COR-L47 (cell line): ENCODE results near the gene NCDN.

Source experiments
- DNase-seq: peaks from one replicate; lab custom pipeline; 2025; lab: John Stamatoyannopoulos, UW

The NCDN gene

GRCh38 chr1:35591211-35591610 lies 33.6 kb downstream of the NCDN start:
- no peak for DNase-seq

GRCh38 chr1:35592991-35593769 lies 35.6 kb downstream of the NCDN start:
- DNase-seq = no peak

DNA sequence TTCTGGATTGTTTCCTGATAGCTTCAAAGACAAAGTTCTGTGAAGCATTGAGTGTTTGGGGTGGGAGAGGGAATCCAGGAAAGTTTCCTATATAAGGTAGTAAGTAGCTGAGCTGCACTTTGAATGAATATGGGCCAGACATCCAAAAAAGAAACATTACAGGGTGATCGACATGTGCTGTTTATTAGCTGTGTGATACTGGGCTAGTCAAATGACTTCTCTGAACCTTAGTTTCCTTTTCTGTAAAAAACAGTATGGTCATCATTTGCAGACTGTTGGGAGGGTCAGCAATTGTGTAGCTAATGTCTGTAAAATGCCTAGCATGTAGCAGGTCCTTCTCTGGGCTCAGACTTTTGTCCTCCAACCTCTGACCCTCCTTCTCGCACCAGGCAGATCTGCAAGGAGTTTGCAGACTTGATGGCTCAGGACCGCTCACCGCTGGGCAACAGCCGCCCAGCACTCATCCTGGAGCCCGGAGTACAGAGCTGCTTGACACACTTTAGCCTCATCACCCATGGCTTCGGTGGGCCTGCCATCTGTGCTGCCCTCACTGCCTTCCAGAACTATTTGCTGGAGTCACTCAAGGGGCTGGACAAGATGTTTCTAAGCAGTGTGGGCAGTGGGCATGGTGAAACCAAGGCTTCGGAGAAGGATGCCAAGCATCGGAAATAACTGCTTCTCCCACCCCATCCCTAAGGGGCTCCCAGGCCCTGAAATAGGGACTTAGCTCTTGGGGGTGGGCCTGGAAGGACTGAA lies 36.6 kb downstream of the NCDN start:
- no peak for DNase-seq

DNA sequence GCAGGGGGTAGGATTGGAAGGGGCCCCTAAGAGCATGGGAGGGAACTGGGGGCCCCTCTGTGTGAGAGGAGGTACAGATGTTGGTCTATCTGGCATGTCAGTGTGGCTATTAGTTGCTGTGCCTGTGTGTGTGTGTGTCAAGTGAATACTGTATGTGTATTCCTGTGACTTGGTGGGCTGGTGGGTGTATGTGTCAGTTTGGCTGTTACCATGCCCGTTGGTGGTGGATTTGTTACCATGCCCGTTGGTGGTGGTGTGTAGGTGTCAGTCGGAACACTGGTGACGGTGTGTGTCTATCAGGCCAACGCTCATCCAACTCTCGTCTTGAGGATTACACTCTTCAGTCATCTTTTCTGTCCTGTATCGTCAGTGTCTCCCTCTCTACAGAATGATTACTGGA lies 38.1 kb downstream of the NCDN start:
- no peak for DNase-seq

DNA sequence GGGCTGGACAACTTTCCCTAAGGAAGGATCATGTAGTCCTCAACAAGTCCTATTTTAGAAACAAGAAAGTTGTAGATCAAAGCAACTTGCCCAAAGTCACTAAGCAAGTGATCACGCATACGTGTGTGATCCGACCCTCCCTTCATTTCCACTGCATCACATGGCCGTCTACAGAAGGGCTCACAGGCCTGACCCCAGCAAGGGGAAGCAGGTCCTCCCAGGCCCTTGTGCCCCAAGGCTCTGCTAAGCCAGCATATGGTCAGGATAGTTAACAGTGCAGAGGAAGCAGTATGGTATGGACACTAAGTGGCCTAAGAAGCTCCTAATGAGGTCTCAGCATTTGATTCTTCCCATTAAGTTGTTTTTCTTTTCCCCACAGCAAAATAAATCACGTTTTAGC lies 40.3 kb downstream of the NCDN start:
- no peak for DNase-seq

GRCh38 chr1:35598895-35599294 lies 41.3 kb downstream of the NCDN start:
- DNase-seq = no peak

DNA sequence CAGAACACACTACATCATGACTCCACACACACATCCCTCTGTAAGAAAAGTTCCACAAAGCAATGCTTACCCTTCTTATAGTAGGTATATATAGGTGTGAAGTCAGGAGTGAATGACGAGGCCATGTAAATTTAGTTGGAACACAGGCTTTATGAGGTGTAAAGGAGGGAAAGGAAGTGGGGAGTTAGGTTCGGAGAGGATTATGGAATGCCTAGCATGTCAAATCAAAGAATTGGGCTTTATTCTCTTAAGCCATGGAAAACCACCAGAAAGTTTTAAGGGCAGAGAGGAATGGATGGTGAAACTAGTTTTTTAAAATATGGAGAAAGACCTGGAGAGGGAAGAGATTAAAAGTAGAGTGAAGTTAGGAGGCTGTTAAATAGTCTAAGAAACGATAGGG lies 41.8 kb downstream of the NCDN start:
- no peak for DNase-seq

DNA sequence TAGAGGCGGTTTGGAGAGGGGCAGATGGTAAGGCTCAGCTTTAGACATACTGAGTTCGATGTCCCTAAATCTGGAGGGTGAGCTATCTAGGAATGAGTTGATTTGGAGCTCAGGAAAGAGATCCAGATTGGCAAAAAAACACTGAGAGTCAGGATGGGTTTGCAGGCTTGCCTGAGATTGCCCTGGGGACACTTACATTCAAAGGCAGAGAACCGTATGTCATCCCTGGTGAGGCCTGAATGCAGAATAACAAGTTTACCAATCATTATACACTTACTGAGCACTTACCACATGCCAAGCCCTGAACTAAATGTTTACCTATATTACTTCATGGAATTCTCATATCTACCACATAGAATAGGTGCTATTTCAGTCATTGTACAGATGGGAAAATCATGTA lies 43.0 kb downstream of the NCDN start:
- no peak for DNase-seq

DNA sequence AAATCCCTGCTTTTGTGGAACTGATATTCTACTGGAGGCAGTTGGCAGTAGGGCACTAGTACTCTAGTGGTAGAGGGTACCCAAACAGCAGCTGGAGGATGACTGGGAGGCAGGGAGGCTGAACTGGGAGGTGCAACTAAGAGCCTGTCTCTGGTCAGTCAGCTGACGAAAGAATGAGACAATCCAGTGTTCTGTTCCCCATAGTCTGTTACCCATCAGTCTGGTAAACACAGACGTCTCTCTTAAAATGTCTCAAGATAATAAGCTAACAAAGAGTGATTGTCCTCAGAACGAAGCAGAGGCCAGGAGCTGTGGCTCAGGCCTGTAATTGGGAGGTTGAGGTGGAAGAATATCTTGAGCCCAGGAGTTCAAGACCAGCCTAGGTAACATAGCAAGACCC lies 45.9 kb downstream of the NCDN start:
- DNase-seq = no peak

- DNase-seq = no peak
Measured at GRCh38 chr1:35603941-35604340, 46.3 kb downstream of the NCDN start.

DNA sequence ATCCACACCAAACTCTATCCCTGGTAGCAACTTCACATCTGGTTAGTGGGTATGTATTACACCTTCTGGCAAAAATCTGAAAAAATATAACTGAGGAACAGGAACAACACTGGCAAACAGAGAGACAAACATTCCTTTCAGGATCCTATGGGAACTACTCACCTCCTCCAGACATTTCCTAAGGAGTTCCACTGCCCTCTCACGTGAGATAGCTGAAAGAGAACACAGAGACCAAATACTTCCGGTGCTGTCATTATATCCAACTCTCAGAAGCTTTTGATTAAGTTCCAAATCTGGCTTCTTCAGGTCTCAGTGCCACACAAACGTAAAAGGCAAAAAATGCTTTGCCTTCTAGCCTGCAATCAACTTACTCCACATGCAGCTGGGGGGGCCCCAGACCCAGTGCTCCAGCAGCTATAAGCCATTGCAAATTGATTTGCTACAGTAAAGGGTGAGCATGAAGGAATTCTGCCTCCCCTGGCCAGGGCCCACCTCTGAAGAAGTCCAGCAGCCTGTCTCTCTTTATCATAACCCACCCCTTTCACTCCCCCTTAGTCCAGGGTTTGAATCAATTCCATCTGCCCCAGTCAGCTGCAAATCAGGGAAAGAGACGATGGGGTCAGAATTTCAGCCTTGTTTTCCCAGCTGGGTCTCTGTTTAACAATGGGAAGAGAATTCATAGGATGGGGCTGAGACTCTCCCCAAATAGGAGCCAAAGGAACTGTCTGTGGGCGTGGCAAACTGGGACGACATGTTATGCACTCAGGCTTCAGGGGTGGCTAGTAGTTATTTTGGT lies 47.7 kb downstream of the NCDN start:
- no peak for DNase-seq

- no peak for DNase-seq
Measured at GRCh38 chr1:35605867-35606182, 48.2 kb downstream of the NCDN start.

DNA sequence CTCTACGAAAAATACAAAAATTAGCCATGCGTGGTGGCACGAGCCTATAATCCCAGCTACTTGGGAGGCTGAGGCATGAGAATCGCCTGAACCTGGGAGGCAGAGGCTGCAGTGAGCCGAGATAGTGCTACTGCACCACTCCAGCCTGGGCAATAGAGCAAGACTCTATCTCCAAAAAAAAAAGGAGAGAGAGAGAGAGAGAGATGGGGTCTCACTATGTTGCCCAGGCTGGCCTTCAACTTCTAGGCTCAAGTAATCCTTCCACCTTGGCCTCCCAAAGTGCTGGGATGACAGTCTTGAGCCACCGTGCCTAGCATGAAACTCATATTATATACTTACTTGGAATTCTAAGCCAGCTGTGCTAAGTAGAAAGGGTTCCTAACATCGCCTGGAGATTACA lies 54.1 kb downstream of the NCDN start:
- DNase-seq = no peak

- no peak for DNase-seq
Measured at GRCh38 chr1:35615440-35615839, 57.8 kb downstream of the NCDN start.
